ENCODE data around the gene CNTLN. TPM values are rescaled to one million over a fixed set of nuclear protein-coding genes. Genes with fewer than 3 reads are reported as not detected.

Gene CNTLN
- total and polyA plus RNA-seq, 8 donors: 0.58 to 28.5 (median 3.3) TPM

- no peaks in the 10 kb centered on the region for H3K27me3 ChIP-seq
- TF ChIP-seq EP300 (IDR thresholded peaks at IDR 0.05): no peak
- no peak for TF ChIP-seq POLR2AphosphoS5 (IDR thresholded peaks at IDR 0.05)
- TF ChIP-seq POLR2A (IDR thresholded peaks at IDR 0.05): no peak
- TF ChIP-seq, protein P1, sequence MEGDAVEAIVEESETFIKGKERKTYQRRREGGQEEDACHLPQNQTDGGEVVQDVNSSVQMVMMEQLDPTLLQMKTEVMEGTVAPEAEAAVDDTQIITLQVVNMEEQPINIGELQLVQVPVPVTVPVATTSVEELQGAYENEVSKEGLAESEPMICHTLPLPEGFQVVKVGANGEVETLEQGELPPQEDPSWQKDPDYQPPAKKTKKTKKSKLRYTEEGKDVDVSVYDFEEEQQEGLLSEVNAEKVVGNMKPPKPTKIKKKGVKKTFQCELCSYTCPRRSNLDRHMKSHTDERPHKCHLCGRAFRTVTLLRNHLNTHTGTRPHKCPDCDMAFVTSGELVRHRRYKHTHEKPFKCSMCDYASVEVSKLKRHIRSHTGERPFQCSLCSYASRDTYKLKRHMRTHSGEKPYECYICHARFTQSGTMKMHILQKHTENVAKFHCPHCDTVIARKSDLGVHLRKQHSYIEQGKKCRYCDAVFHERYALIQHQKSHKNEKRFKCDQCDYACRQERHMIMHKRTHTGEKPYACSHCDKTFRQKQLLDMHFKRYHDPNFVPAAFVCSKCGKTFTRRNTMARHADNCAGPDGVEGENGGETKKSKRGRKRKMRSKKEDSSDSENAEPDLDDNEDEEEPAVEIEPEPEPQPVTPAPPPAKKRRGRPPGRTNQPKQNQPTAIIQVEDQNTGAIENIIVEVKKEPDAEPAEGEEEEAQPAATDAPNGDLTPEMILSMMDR (IDR thresholded peaks at IDR 0.05): no peak
- DNase-seq: no peak
- 72 to 88% (median 75%) methylated on average over 4 of the region's 4 CpGs for WGBS, 5 donors
- H3K9me3 ChIP-seq: no peaks in the 10 kb centered on the region
- intact Hi-C loops (cut with DNase I; ENCODE audit: low total_unique reads): no loop called here
- peaks cover 0 to 12% (median 5%) of the 10 kb centered on the region in 4 donors for H3K4me1 ChIP-seq
- no peak overlapping the region for H3K27ac ChIP-seq
- no peaks in the 10 kb centered on the region for H3K36me3 ChIP-seq
- no peak overlapping the region for H3K4me3 ChIP-seq
Measured at GRCh38 chr9:17130291-17130690, 4.5 kb upstream of the CNTLN start.

DNA sequence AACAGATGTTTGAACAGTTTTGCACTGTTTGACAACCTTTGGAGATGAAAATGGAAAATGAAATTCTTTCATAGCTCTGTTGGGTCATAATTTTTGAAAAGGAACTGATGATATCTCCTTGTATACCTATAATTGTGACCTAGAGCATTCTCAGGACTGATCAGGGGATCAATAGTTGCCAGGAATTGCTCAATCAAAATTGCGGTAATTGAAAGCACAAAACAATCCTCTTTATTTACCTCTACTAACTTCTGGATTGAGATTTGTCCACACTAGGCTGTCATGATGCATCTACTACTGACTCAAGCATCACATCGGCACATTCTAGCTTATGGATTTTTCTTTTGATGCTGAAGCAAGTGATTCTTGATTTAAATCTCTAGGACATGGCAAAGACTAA, 4.1 kb upstream of the CNTLN start:
- 88 to 95% (median 95%) methylated on average over 2 of the region's 2 CpGs for WGBS, 5 donors
- Histone ChIP-seq H3K9me3 (no peaks in the 10 kb centered on the region), H3K36me3 (no peaks in the 10 kb centered on the region), H3K4me3 (no peak overlapping the region), H3K27ac (no peak overlapping the region), H3K4me1 (peaks cover 0 to 15% (median 6%) of the 10 kb centered on the region in 4 donors), H3K27me3 (no peaks in the 10 kb centered on the region)
- intact Hi-C loops (cut with DNase I; ENCODE audit: low total_unique reads): no loop called here
- no peak for DNase-seq
- TF ChIP-seq POLR2AphosphoS5 (IDR thresholded peaks at IDR 0.05) (no peak), EP300 (IDR thresholded peaks at IDR 0.05) (no peak), POLR2A (IDR thresholded peaks at IDR 0.05) (no peak)
- TF ChIP-seq, protein P1 (IDR thresholded peaks at IDR 0.05): no peak

DNA sequence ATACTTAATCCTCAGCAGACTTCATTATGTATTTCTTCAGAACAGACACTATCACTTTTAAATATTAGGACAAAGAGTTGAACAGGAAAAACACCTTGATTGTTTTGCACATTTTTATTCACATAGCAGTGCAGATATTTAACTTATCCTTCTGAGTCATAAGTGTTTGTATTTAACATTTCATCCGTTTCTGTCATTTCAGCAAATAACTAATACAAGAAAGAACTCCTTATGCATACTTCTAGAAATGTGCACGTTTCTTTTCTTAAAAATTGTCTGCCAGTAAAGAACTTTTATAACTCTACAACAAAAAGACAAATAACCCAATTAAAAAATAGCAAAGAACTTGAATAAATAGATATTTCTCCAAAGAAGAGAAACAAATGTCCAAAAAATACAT, 3.3 kb upstream of the CNTLN start:
- no peak overlapping the region for H3K27ac ChIP-seq
- TF ChIP-seq POLR2AphosphoS5 (IDR thresholded peaks at IDR 0.05) (no peak), POLR2A (IDR thresholded peaks at IDR 0.05) (no peak), EP300 (IDR thresholded peaks at IDR 0.05) (no peak)
- TF ChIP-seq, protein P1 (IDR thresholded peaks at IDR 0.05): no peak
- no peak overlapping the region for H3K4me3 ChIP-seq
- no peaks in the 10 kb centered on the region for H3K27me3 ChIP-seq
- intact Hi-C loops (cut with DNase I; ENCODE audit: low total_unique reads): no loop called here
- H3K9me3 ChIP-seq: no peaks in the 10 kb centered on the region
- no peak for DNase-seq
- H3K4me1 ChIP-seq: peaks cover 0 to 22% (median 6%) of the 10 kb centered on the region in 4 donors
- no peaks in the 10 kb centered on the region for H3K36me3 ChIP-seq
- WGBS, 5 donors: 43 to 57% (median 48%) methylated on average over 2 of the region's 2 CpGs

DNA sequence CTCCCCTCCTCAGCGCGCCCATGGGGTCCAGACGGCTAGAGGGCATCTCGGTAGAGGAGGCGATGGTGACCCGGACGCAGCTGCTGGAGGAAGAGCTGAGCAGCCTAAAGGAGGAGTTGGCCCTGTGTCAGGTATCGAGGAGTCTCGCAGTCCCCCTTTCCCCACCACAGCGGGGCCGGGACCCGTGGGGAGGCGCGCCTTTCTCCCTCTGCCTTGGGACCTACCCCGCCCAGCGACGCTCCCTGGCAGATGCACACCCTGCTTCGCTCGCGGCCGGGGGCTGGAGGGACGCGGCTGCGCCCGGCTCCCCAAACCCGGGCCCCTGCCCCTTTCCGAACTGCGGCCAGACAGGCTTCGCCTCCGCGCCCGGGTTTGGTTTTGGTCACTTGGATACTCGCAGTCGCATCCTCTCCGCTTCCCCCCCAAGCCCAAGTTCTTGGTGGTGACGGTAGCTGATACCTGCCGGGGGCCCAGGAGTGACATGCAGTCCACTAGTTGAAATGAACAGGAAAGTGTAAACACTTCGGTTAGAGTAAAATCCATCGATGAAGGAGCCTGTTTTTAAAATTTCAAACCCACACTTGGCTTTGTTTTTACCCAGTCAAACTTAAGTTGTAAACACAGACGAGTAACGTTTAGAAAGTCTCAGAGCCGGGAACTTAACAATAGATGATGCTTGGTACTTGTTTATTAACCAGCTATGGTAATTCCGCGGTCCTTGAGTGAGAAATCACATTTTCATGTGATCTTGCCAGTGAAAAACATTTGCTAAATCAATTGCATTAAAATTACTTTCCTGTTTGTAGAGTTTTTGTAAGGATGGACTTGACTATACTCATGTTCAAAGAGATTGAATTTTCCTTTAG, 688 bp downstream of the CNTLN start:
- peak overlapping the region; percentile 68 to 94 (median 72) for H3K4me3 ChIP-seq
- peak; percentile 26 to 80 for DNase-seq
- WGBS, 5 donors: 2% methylated on average over 16 to 44 of the region's 44 CpGs
- H3K27me3 ChIP-seq: no peaks in the 10 kb centered on the region
- no peaks in the 10 kb centered on the region for H3K9me3 ChIP-seq
- intact Hi-C loops (cut with DNase I; ENCODE audit: low total_unique reads): no loop called here
- no peaks in the 10 kb centered on the region for H3K36me3 ChIP-seq
- peaks cover 0 to 26% (median 10%) of the 10 kb centered on the region in 4 donors for H3K4me1 ChIP-seq
- TF ChIP-seq EP300 (IDR thresholded peaks at IDR 0.05): no peak
- TF ChIP-seq, protein P1 (IDR thresholded peaks at IDR 0.05): no peak
- no peak for TF ChIP-seq POLR2A (IDR thresholded peaks at IDR 0.05)
- no peak for TF ChIP-seq POLR2AphosphoS5 (IDR thresholded peaks at IDR 0.05)
- peak overlapping the region; percentile 51 to 86 (median 82) for H3K27ac ChIP-seq
